Keratinocyte (primary cell): ENCODE data around the gene TMEM87A.

Experiments
- EZH2 ChIP-seq: IDR thresholded peaks from one replicate; pipeline ENCODE4 v1.6.1; 2012; ENCODE audit warnings: inconsistent platforms, mild to moderate bottlenecking, low read length, moderate library complexity
- TF ChIP-seq, protein P1 (sequence below), 3 experiments: IDR thresholded peaks in 1 of 3; conservative IDR thresholded peaks in 1 of 3; optimal IDR thresholded peaks in 1 of 3; 2 replicates in 2 of 3; 3 replicates in 1 of 3; pipeline versions ENCODE3 to v1.5.1; 2011; ENCODE audit warnings: low read length in 3 of 3, mild to moderate bottlenecking in 3 of 3, moderate library complexity in 2 of 3, control low read depth in 1 of 3, inconsistent platforms in 1 of 3; ENCODE audit not compliant: insufficient read depth in 2 of 3; ENCODE audit errors: extremely low read depth in 1 of 3

DNA sequence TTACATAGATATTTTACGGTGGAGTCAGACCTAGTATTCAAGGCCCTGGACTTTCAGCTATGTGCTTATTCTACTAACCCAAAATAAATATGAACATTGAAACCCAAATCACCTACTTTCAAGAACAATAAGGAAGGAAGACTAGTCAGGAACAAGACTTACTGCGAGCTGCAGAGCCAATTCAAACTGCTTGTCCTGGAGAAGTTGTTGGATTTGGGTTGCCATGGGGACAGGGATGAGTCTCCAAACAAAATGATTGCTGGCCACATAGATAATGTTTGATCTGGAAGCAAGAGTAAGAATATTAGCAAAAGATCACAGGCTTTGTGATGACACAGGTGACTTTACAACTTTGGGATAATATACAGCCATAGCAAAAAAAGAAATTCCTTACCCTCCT is 95.2 kb downstream of the TMEM87A start:
- no peak for TF ChIP-seq EZH2
- TF ChIP-seq, protein P1, sequence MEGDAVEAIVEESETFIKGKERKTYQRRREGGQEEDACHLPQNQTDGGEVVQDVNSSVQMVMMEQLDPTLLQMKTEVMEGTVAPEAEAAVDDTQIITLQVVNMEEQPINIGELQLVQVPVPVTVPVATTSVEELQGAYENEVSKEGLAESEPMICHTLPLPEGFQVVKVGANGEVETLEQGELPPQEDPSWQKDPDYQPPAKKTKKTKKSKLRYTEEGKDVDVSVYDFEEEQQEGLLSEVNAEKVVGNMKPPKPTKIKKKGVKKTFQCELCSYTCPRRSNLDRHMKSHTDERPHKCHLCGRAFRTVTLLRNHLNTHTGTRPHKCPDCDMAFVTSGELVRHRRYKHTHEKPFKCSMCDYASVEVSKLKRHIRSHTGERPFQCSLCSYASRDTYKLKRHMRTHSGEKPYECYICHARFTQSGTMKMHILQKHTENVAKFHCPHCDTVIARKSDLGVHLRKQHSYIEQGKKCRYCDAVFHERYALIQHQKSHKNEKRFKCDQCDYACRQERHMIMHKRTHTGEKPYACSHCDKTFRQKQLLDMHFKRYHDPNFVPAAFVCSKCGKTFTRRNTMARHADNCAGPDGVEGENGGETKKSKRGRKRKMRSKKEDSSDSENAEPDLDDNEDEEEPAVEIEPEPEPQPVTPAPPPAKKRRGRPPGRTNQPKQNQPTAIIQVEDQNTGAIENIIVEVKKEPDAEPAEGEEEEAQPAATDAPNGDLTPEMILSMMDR (optimal IDR thresholded peaks at IDR 0.05 in 1 of 3, IDR thresholded peaks at IDR 0.05 in 1 of 3, conservative IDR thresholded peaks at IDR 0.05 in 1 of 3; ENCODE audit: extremely low read depth in 1 of 3, insufficient read depth in 2 of 3, low read length in 3 of 3): no peak
